HepG2 (cell line): Measurements from ENCODE around the gene TUBGCP5. TPM values are rescaled to one million over a fixed set of nuclear protein-coding genes. Genes with fewer than 3 reads are reported as not detected.

Source experiments
- ATAC-seq: fragments of 200-7000 bp; cut with Tn5 transposase; 3 replicates; pipeline ENCODE4 v1.9.1; 2020; ENCODE audit warnings: mild to moderate bottlenecking, moderate library complexity
- Bru-seq: library from RNA; stranded (reverse); fragments of 400-500 nt; gene quantifications from one replicate; lab custom pipeline; 2021; lab: Mats Ljungman, UMichigan
- BruChase-seq, 2 experiments: library from RNA; stranded (reverse); fragments of 400-500 nt; gene quantifications; one replicate each; lab custom pipeline; 2021; lab: Mats Ljungman, UMichigan
- BruUV-seq: library from RNA; stranded (reverse); fragments of 400-500 nt; replicated peaks from 2 replicates; lab custom pipeline; 2021; lab: Mats Ljungman, UMichigan
- CTCF ChIA-PET: fragments of 300-600 bp; formaldehyde crosslinking; extraction: SDS; loops from one replicate; lab custom pipeline; 2021; ENCODE audit warnings: low total read pairs, inconsistent platforms, low intra/inter-chr PET ratio; lab: Yijun Ruan, JAX
- POLR2A ChIA-PET: fragments of 350-600 bp; sonication (Branson Sonifier 250); formaldehyde crosslinking; loops from one replicate; lab custom pipeline; 2020; ENCODE audit warnings: antibody characterized with exemption, inconsistent platforms; lab: Yijun Ruan, JAX
- DNase-seq: peaks from one replicate; pipeline ENCODE4 v3.0.0-alpha.2; 2015; ENCODE audit warnings: low spot score
- FAIRE-seq: peaks from 3 replicates; lab custom pipeline; 2011; peaks lifted over from hg19 to GRCh38; lab: Jason Lieb, UNC
- H2AFZ ChIP-seq: one replicate; pipeline ENCODE4 v1.6.1; 2011; ENCODE audit warnings: low read length, inconsistent platforms
- H3K27ac ChIP-seq: fragments of 300-600 bp; 3 replicates; pipeline ENCODE4 v1.8.0; 2011; ENCODE audit warnings: mixed run types, mild to moderate bottlenecking, mixed read lengths, low read length, inconsistent platforms; ENCODE audit not compliant: insufficient read depth; ENCODE audit errors: extremely low read length
- H3K27me3 ChIP-seq, 2 experiments: fragments of 200-600 bp in 1 of 2; 2 replicates in 1 of 2; 3 replicates in 1 of 2; pipeline versions ENCODE4 v1.6.0 to v1.8.0; 2011; ENCODE audit warnings: low read length in 2 of 2, mild to moderate bottlenecking in 2 of 2, moderate library complexity in 2 of 2, inconsistent platforms in 1 of 2; ENCODE audit not compliant: insufficient read depth in 2 of 2, control insufficient read depth in 1 of 2
- H3K36me3 ChIP-seq, 2 experiments: fragments of 200-600 bp in 1 of 2; replicated peaks in 1 of 2; 2 replicates in 1 of 2; 3 replicates in 1 of 2; pipeline versions ENCODE4 v1.5.1 to v1.8.0; 2011; ENCODE audit warnings: low read length in 2 of 2, inconsistent platforms in 1 of 2; ENCODE audit not compliant: insufficient read depth in 2 of 2, control insufficient read depth in 1 of 2
- H3K4me1 ChIP-seq: 2 replicates; pipeline ENCODE4 v1.5.1; 2012; ENCODE audit warnings: low read length, inconsistent platforms; ENCODE audit not compliant: insufficient read depth
- H3K4me2 ChIP-seq: 2 replicates; pipeline ENCODE4 v1.6.0; 2011; ENCODE audit warnings: low read depth, low read length, inconsistent platforms
- H3K4me3 ChIP-seq, 3 experiments: fragments of 200-600 bp in 1 of 3; sonication (generic), shearing (Covaris generic) in 1 of 3; replicated peaks in 1 of 3; 2 replicates each; pipeline ENCODE4 v1.5.1; 2011 to 2016; ENCODE audit warnings: low read length in 3 of 3, inconsistent platforms in 2 of 3, low read depth in 2 of 3, mild to moderate bottlenecking in 2 of 3, control low read depth in 1 of 3, mixed read lengths in 1 of 3; ENCODE audit not compliant: insufficient read depth in 1 of 3
- H3K79me2 ChIP-seq: one replicate; pipeline ENCODE4 v1.6.1; 2011; ENCODE audit warnings: low read length, inconsistent platforms; ENCODE audit not compliant: insufficient read depth
- H3K9ac ChIP-seq: 2 replicates; pipeline ENCODE4 v1.6.0; 2011; ENCODE audit warnings: mild to moderate bottlenecking, low read depth, low read length, inconsistent platforms; ENCODE audit not compliant: insufficient read depth
- H3K9me3 ChIP-seq: 2 replicates; pipeline ENCODE4 v1.5.1; 2012; ENCODE audit warnings: mild to moderate bottlenecking, low read length
- H4K20me1 ChIP-seq: 2 replicates; pipeline ENCODE4 v1.6.0; 2011; ENCODE audit warnings: inconsistent platforms, mild to moderate bottlenecking, low read length, moderate library complexity; ENCODE audit not compliant: insufficient read depth
- FOSL2 ChIP-seq: sonication (generic); formaldehyde crosslinking; IDR thresholded peaks from 2 replicates; pipeline ENCODE4 v1.4.0; 2020; ENCODE audit warnings: missing genetic modification reagents
- NFE2L1 ChIP-seq: sonication (generic); formaldehyde crosslinking; IDR thresholded peaks from 2 replicates; pipeline ENCODE4 v1.4.0; 2020; ENCODE audit warnings: missing genetic modification reagents, mild to moderate bottlenecking, borderline replicate concordance
- NFKBIZ ChIP-seq: IDR thresholded peaks from 2 replicates; pipeline ENCODE4 v1.6.1; 2018; ENCODE audit warnings: missing genetic modification reagents, missing compliant biosample characterization
- PPARG ChIP-seq: conservative IDR thresholded peaks from 2 replicates; pipeline ENCODE4 v1.6.1; 2016; ENCODE audit warnings: missing biosample characterization, missing genetic modification reagents
- PRMT3 ChIP-seq: sonication (generic); formaldehyde crosslinking; IDR thresholded peaks from 2 replicates; pipeline ENCODE4 v1.8.1; 2022; ENCODE audit warnings: low read depth, mild to moderate bottlenecking, moderate library complexity, missing genetic modification reagents, borderline replicate concordance
- SOX13 ChIP-seq, 3 experiments: fragments of 450-650 bp in 1 of 3; sonication (generic) in 1 of 3; formaldehyde crosslinking in 1 of 3; IDR thresholded peaks in 2 of 3; conservative IDR thresholded peaks in 1 of 3; 2 replicates each; pipeline versions ENCODE4 v1.5.0 to v1.6.1; 2016 to 2020; ENCODE audit warnings: antibody characterized with exemption in 1 of 3, mild to moderate bottlenecking in 1 of 3, missing compliant biosample characterization in 1 of 3, missing genetic modification reagents in 1 of 3, moderate library complexity in 1 of 3
- TCF7 ChIP-seq: sonication (generic); IDR thresholded peaks from 2 replicates; pipeline ENCODE4 v1.6.1; 2016; ENCODE audit warnings: antibody characterized with exemption, low read depth
- ZBTB1 ChIP-seq: sonication (generic); formaldehyde crosslinking; IDR thresholded peaks from 2 replicates; pipeline ENCODE4 v1.4.0; 2020; ENCODE audit warnings: missing genetic modification reagents, borderline replicate concordance
- ZFP82 ChIP-seq: sonication (generic); formaldehyde crosslinking; IDR thresholded peaks from 2 replicates; pipeline ENCODE4 v1.5.1; 2020; ENCODE audit warnings: mild to moderate bottlenecking, missing genetic modification reagents, borderline replicate concordance
- ZNF34 ChIP-seq: sonication (generic); formaldehyde crosslinking; IDR thresholded peaks from 2 replicates; pipeline ENCODE4 v1.4.0; 2020; ENCODE audit warnings: mild to moderate bottlenecking, missing genetic modification reagents, borderline replicate concordance
- ZNF496 ChIP-seq: sonication (generic); formaldehyde crosslinking; IDR thresholded peaks from 2 replicates; pipeline ENCODE4 v1.8.1; 2023; ENCODE audit warnings: mild to moderate bottlenecking, moderate library complexity, missing genetic modification reagents; ENCODE audit not compliant: insufficient replicate concordance
- ZNF501 ChIP-seq: sonication (generic); formaldehyde crosslinking; IDR thresholded peaks from 2 replicates; pipeline ENCODE4 v1.5.1; 2020; ENCODE audit warnings: mild to moderate bottlenecking, moderate library complexity, missing genetic modification reagents
- ZNF737 ChIP-seq: sonication (generic); formaldehyde crosslinking; IDR thresholded peaks from 2 replicates; pipeline ENCODE4 v1.5.0; 2020; ENCODE audit warnings: missing genetic modification reagents, mild to moderate bottlenecking, borderline replicate concordance
- ZNF773 ChIP-seq: sonication (generic); formaldehyde crosslinking; IDR thresholded peaks from 2 replicates; pipeline ENCODE4 v1.4.0; 2020; ENCODE audit warnings: missing genetic modification reagents, borderline replicate concordance
- WGBS: methylation state at CpG from one replicate; pipeline ENCODE4 v1.1.6; 2017; ENCODE audit warnings: low lambda C conversion rate; 5-methylcytosine and 5-hydroxymethylcytosine counted together
- in situ Hi-C: cut with HindIII; loops from 2 replicates; pipeline ENCODE4 v1.10.0; 2017; ENCODE audit warnings: low pct_unique_long_range_greater_than_20kb; ENCODE audit not compliant: extremely low pct_ligation_motif_present
- intact Hi-C: fragments of 100-400 bp; cut with micrococcal nuclease; formaldehyde crosslinking; loops from one replicate; pipeline ENCODE4 v1.10.0; 2022; ENCODE audit not compliant: unreplicated experiment
- long read RNA-seq, 2 experiments: library from RNA in 1 of 2; library from polyadenylated mRNA in 1 of 2; stranded (forward) in 1 of 2; unstranded in 1 of 2; transcript quantifications; one replicate each; pipeline ENCODE4 v2.0.0, GENCODE V29; 2019 to 2022
- polyA minus RNA-seq, 3 experiments: library from RNA; depleted of rRNA, polyadenylated mRNA; stranded (reverse); fragments of >200 nt; gene quantifications; 2 replicates each; pipeline ENCODE4 v1.2.3, GENCODE V29; 2011; ENCODE audit warnings: low replicate concordance in 1 of 3
- polyA plus RNA-seq, 8 experiments: library from polyadenylated mRNA; depleted of rRNA in 3 of 8; stranded (reverse) in 7 of 8; unstranded in 1 of 8; fragments of >200 nt; fragmentation: Illumina TruSeq in 4 of 8; extraction: Trizol in 4 of 8; gene quantifications; 2 replicates each; pipeline versions ENCODE4 v1.2.1 to v1.2.3, GENCODE V29; 2011 to 2016; ENCODE audit warnings: low read depth in 4 of 8, missing spikeins in 1 of 8, mixed read lengths in 1 of 8; ENCODE audit not compliant: insufficient read depth in 1 of 8
- total RNA-seq, 5 experiments: library from RNA; depleted of rRNA; stranded (reverse); fragments of >200 nt; fragmentation: Illumina TruSeq; extraction: Trizol; gene quantifications; 2 replicates each; pipeline ENCODE4 v1.2.3, GENCODE V29; 2016; ENCODE audit warnings: low read depth in 1 of 5
- TF ChIP-seq, protein P1 (sequence below): sonication (generic); formaldehyde crosslinking; IDR thresholded peaks from 2 replicates; pipeline ENCODE4 v1.4.0; 2020; ENCODE audit warnings: mild to moderate bottlenecking, missing genetic modification reagents
- TF ChIP-seq, protein P2 (sequence below): IDR thresholded peaks from 2 replicates; pipeline ENCODE4 v1.6.1; 2016

Gene TUBGCP5
- 23.4 and 25.0 TPM in 2 replicates for total RNA-seq (2016; rRNA removed; fragmentation: Illumina TruSeq; extraction: Trizol)
- total RNA-seq (2016; cell fraction: cytosol; rRNA removed; fragmentation: Illumina TruSeq; extraction: Trizol; ENCODE audit: low read depth), result 21.4 and 24.8 TPM in 2 replicates
- 23.4 and 23.5 TPM in 2 replicates for total RNA-seq (2016; cell fraction: insoluble cytoplasmic fraction; rRNA removed; fragmentation: Illumina TruSeq; extraction: Trizol)
- total RNA-seq (2016; cell fraction: membrane; rRNA removed; fragmentation: Illumina TruSeq; extraction: Trizol), result 11.4 and 13.6 TPM in 2 replicates
- 28.9 and 38.0 TPM in 2 replicates for total RNA-seq (2016; cell fraction: nucleus; rRNA removed; fragmentation: Illumina TruSeq; extraction: Trizol)
- polyA plus RNA-seq (2011; rRNA removed), result 6.8 and 7.2 TPM in 2 replicates
- polyA plus RNA-seq (2011; cell fraction: cytosol; rRNA removed), result 3.3 and 4.8 TPM in 2 replicates
- 6.9 and 9.4 TPM in 2 replicates for polyA plus RNA-seq (2011; cell fraction: nucleus; rRNA removed)
- polyA plus RNA-seq (2012), result 5.3 and 7.3 TPM in 2 replicates
- polyA plus RNA-seq (2016; cell fraction: cytosol; fragmentation: Illumina TruSeq; extraction: Trizol; ENCODE audit: low read depth), result 0.35 and 0.62 TPM in 2 replicates
- polyA plus RNA-seq (2016; cell fraction: insoluble cytoplasmic fraction; fragmentation: Illumina TruSeq; extraction: Trizol; ENCODE audit: low read depth), result 12.8 and 13.1 TPM in 2 replicates
- polyA plus RNA-seq (2016; cell fraction: membrane; fragmentation: Illumina TruSeq; extraction: Trizol; ENCODE audit: low read depth), result 0.81 and 1.0 TPM in 2 replicates
- 27.6 and 32.7 TPM in 2 replicates for polyA plus RNA-seq (2016; cell fraction: nucleus; fragmentation: Illumina TruSeq; extraction: Trizol; ENCODE audit: insufficient read depth, low read depth)
- 7.7 and 12.6 TPM in 2 replicates for polyA minus RNA-seq (2011; rRNA and poly(A)+ RNA removed; ENCODE audit: low replicate concordance)
- polyA minus RNA-seq (2011; cell fraction: cytosol; rRNA and poly(A)+ RNA removed), result 3.2 and 6.0 TPM in 2 replicates
- 26.3 and 31.6 TPM in 2 replicates for polyA minus RNA-seq (2011; cell fraction: nucleus; rRNA and poly(A)+ RNA removed)
- percentile 74 among the genes with signal in this experiment for Bru-seq, nascent RNA
- percentile 75 among the genes with signal in this experiment for BruChase-seq, experiment 1, labeled RNA remaining after a 6-hour chase
- BruChase-seq, experiment 2, labeled RNA remaining after a 2-hour chase, result percentile 75 among the genes with signal in this experiment
- long read RNA-seq, experiment 1, partial matches to known transcripts, result 4 of 13 reads
- long read RNA-seq, experiment 1, other reads (novel, unspliced or antisense), result 5 of 13 reads
- long read RNA-seq, experiment 2, partial matches to known transcripts, result 6 of 9 reads
- long read RNA-seq, experiment 2, other reads (novel, unspliced or antisense), result 2 of 9 reads

DNA sequence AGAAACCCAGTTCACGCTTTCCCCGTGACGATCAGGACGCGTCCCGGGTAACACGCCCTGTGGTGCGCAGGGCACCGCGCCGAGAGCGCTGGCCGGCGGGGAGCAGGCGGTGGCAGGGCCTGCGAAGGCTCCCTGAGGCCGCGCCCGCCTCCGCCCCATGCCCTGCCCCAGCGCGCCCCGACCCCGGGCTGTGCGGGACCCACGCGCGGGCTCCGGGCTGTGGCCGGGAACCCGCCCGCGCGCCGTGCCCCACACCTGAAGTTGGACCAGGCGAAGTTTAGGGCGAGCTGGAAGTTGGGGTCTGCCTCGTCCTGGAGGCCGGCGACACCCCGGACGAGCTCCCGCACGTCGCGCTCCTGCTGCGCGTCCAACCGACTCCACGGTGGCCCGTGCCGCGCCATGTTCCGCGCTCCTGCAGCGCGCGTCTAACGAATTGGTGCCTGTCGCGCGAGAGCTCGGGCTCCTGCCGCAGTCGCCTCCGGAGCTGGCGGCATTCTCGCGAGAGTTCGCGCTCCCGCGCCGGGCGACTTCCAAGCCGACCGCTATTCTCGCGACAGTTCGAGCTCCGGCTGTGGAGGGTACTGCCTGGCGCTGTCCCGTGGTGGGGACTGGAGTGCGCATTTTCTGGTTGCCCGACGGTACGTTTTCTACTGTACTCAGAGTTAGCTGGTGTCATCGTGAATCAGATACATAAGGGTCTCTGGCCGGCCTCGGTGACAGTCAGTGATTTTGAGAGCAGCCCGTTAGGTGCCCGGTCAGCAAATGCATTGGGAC lies at the start of gene TUBGCP5:
Gene TUBGCP5, minus strand, starts transcription at position 427 of the 774 bp plus-strand sequence. Its CDS starts 26 bp downstream, at position 401.
- FAIRE-seq, result no peak
- Histone ChIP-seq H3K79me2 (peaks cover 13% of the 10 kb centered on the region), H3K9ac (peak within 1 kb of the TSS; percentile 83), H3K36me3 (peaks cover 2 to 12% of the 10 kb centered on the region in 2 experiments; a peak in 3 of 5 replicates), H3K9me3 (no peaks in the 10 kb centered on the region), H3K27ac (peak within 1 kb of the TSS; percentile 79), H2AFZ (peak within 1 kb of the TSS; percentile 83), H3K4me3 (peak within 1 kb of the TSS; percentile 75 to 85 (median 77)), H4K20me1 (no peaks in the 10 kb centered on the region), H3K4me2 (peak within 1 kb of the TSS; percentile 92), H3K27me3 (no peaks in the 10 kb centered on the region), H3K4me1 (peaks cover 17% of the 10 kb centered on the region)
- ChIA-PET CTCF (no interaction called here), POLR2A (interaction anchor here (0.7 to 1.7 kb wide), 9 partner anchors 9 to 385 kb away, joined by 3 to 8 read pairs (median 3); partner anchors contain the start of gene CYFIP1)
- ATAC-seq, result peak; percentile 96
- in situ Hi-C loops, result loop anchor here (10.0 kb wide), 1 partner anchor 255 kb away; the partner anchor contains the start of gene NIPA1
- intact Hi-C loops, result loop anchor here (1.0 to 5.0 kb wide), 3 partner anchors 41 to 428 kb away; partner anchors contain the start of gene CYFIP1
- no TSS peak for BruUV-seq
- WGBS, result 0% methylated on average over 7 of the region's 92 CpGs
- DNase-seq, result peak; percentile 93
- no peak; the same call in 1 of the 2 replicates for TF ChIP-seq SOX13 (IDR thresholded peaks at IDR 0.05)
- peak in 1 of 2 experiments; percentile 32; a peak in 2 of 4 replicates for TF ChIP-seq SOX13 (CRISPR knock-in tag; conservative IDR thresholded peaks at IDR 0.05 in 1 of 2, IDR thresholded peaks at IDR 0.05 in 1 of 2)
- no peak for TF ChIP-seq NFKBIZ (CRISPR knock-in tag)
- TF ChIP-seq NFE2L1 (CRISPR knock-in tag), result no peak
- peak; percentile 40 for TF ChIP-seq FOSL2 (CRISPR knock-in tag)
- TF ChIP-seq TCF7, result peak; percentile 30; the same call in 1 of the 2 replicates
- TF ChIP-seq ZFP82 (CRISPR knock-in tag), result no peak
- no peak for TF ChIP-seq ZNF34
- no peak for TF ChIP-seq ZNF773
- TF ChIP-seq ZNF501 (CRISPR knock-in tag), result peak; percentile 85; the same call in 1 of the 2 replicates
- TF ChIP-seq, protein P1, sequence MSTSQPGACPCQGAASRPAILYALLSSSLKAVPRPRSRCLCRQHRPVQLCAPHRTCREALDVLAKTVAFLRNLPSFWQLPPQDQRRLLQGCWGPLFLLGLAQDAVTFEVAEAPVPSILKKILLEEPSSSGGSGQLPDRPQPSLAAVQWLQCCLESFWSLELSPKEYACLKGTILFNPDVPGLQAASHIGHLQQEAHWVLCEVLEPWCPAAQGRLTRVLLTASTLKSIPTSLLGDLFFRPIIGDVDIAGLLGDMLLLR (CRISPR knock-in tag), result peak; percentile 63
- 0 out of 2 replicates have a peak, but pooled peaks have one; percentile 22 for TF ChIP-seq PPARG (CRISPR knock-in tag)
- 0 out of 2 replicates have a peak, but pooled peaks have one; percentile 36 for TF ChIP-seq ZNF737 (CRISPR knock-in tag)
- TF ChIP-seq, protein P2, sequence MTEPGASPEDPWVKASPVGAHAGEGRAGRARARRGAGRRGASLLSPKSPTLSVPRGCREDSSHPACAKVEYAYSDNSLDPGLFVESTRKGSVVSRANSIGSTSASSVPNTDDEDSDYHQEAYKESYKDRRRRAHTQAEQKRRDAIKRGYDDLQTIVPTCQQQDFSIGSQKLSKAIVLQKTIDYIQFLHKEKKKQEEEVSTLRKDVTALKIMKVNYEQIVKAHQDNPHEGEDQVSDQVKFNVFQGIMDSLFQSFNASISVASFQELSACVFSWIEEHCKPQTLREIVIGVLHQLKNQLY (CRISPR knock-in tag), result 0 out of 2 replicates have a peak, but pooled peaks have one; percentile 21
- no peak for TF ChIP-seq ZBTB1 (CRISPR knock-in tag)
- TF ChIP-seq ZNF496 (CRISPR knock-in tag), result no peak
- no peak for TF ChIP-seq PRMT3 (CRISPR knock-in tag)
